HEK293 (cell line): ENCODE measurements around the gene ACADSB.

Experiments
- BCL11B ChIP-seq: fragments of 450-650 bp; formaldehyde crosslinking; IDR thresholded peaks from 2 replicates; pipeline ENCODE4 v1.5.1; 2016; ENCODE audit warnings: low read depth, missing biosample characterization, missing genetic modification characterization
- GLI4 ChIP-seq: fragments of 450-650 bp; formaldehyde crosslinking; IDR thresholded peaks from 2 replicates; pipeline ENCODE4 v1.5.1; 2016; ENCODE audit warnings: missing biosample characterization, missing genetic modification characterization
- YY1 ChIP-seq: fragments of 450-650 bp; formaldehyde crosslinking; IDR thresholded peaks from 2 replicates; pipeline ENCODE4 v1.5.1; 2018; ENCODE audit warnings: missing biosample characterization, missing genetic modification characterization
- ZFP41 ChIP-seq: fragments of 450-650 bp; formaldehyde crosslinking; IDR thresholded peaks from 2 replicates; pipeline ENCODE4 v1.5.1; 2016; ENCODE audit warnings: missing biosample characterization, missing genetic modification characterization, borderline replicate concordance
- ZNF221 ChIP-seq: fragments of 450-650 bp; formaldehyde crosslinking; IDR thresholded peaks from 2 replicates; pipeline ENCODE4 v1.5.1; 2017; ENCODE audit warnings: missing biosample characterization, missing genetic modification characterization, borderline replicate concordance
- ZNF350 ChIP-seq: fragments of 450-650 bp; formaldehyde crosslinking; IDR thresholded peaks from 2 replicates; pipeline ENCODE4 v1.5.0; 2017; ENCODE audit warnings: missing biosample characterization, mild to moderate bottlenecking, missing genetic modification characterization
- ZNF664 ChIP-seq: fragments of 450-650 bp; formaldehyde crosslinking; IDR thresholded peaks from 2 replicates; pipeline ENCODE4 v1.5.1; 2016; ENCODE audit warnings: missing biosample characterization, missing genetic modification characterization
- TF ChIP-seq, protein P1 (sequence below): fragments of 450-650 bp; formaldehyde crosslinking; IDR thresholded peaks from 2 replicates; pipeline ENCODE4 v1.5.1; 2016; ENCODE audit warnings: missing biosample characterization, missing genetic modification characterization
- TF ChIP-seq, protein P2 (sequence below): fragments of 450-650 bp; formaldehyde crosslinking; IDR thresholded peaks from 2 replicates; pipeline ENCODE4 v1.5.1; 2016; ENCODE audit warnings: missing biosample characterization, missing genetic modification characterization
- TF ChIP-seq, protein P3 (sequence below): fragments of 450-650 bp; formaldehyde crosslinking; IDR thresholded peaks from 2 replicates; pipeline ENCODE4 v1.5.1; 2016; ENCODE audit warnings: missing biosample characterization, missing genetic modification characterization

DNA sequence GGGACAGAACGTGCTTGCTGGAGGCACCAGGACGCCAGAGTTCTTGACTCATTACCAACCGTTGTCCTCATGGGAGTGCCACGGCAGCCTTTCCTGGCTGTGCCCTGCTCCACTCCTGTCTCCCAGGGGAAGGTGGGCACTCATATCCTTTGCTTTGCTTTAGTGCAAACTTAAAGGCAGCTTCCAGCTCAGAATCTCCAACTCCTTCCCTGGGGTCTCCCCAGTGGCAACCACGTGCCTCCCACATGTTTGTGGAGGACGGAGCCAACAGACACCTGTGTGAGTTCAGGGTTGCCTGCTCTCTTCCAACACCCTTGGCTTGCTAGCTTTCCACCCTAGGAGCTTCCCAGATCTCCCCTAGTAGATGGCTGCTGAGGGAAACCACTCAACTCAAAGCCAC lies 75.0 kb downstream of the ACADSB start:
- TF ChIP-seq YY1 (tag by site-specific recombination) (no peak), ZNF350 (tag by site-specific recombination) (no peak), ZNF664 (no peak), ZNF221 (tag by site-specific recombination) (no peak), GLI4 (tag by site-specific recombination) (no peak), BCL11B (tag by site-specific recombination) (no peak), ZFP41 (tag by site-specific recombination) (no peak)
- TF ChIP-seq, protein P1, sequence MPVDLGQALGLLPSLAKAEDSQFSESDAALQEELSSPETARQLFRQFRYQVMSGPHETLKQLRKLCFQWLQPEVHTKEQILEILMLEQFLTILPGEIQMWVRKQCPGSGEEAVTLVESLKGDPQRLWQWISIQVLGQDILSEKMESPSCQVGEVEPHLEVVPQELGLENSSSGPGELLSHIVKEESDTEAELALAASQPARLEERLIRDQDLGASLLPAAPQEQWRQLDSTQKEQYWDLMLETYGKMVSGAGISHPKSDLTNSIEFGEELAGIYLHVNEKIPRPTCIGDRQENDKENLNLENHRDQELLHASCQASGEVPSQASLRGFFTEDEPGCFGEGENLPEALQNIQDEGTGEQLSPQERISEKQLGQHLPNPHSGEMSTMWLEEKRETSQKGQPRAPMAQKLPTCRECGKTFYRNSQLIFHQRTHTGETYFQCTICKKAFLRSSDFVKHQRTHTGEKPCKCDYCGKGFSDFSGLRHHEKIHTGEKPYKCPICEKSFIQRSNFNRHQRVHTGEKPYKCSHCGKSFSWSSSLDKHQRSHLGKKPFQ = no peak
- TF ChIP-seq, protein P2, sequence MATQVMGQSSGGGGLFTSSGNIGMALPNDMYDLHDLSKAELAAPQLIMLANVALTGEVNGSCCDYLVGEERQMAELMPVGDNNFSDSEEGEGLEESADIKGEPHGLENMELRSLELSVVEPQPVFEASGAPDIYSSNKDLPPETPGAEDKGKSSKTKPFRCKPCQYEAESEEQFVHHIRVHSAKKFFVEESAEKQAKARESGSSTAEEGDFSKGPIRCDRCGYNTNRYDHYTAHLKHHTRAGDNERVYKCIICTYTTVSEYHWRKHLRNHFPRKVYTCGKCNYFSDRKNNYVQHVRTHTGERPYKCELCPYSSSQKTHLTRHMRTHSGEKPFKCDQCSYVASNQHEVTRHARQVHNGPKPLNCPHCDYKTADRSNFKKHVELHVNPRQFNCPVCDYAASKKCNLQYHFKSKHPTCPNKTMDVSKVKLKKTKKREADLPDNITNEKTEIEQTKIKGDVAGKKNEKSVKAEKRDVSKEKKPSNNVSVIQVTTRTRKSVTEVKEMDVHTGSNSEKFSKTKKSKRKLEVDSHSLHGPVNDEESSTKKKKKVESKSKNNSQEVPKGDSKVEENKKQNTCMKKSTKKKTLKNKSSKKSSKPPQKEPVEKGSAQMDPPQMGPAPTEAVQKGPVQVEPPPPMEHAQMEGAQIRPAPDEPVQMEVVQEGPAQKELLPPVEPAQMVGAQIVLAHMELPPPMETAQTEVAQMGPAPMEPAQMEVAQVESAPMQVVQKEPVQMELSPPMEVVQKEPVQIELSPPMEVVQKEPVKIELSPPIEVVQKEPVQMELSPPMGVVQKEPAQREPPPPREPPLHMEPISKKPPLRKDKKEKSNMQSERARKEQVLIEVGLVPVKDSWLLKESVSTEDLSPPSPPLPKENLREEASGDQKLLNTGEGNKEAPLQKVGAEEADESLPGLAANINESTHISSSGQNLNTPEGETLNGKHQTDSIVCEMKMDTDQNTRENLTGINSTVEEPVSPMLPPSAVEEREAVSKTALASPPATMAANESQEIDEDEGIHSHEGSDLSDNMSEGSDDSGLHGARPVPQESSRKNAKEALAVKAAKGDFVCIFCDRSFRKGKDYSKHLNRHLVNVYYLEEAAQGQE (tag by site-specific recombination) = no peak
- TF ChIP-seq, protein P3, sequence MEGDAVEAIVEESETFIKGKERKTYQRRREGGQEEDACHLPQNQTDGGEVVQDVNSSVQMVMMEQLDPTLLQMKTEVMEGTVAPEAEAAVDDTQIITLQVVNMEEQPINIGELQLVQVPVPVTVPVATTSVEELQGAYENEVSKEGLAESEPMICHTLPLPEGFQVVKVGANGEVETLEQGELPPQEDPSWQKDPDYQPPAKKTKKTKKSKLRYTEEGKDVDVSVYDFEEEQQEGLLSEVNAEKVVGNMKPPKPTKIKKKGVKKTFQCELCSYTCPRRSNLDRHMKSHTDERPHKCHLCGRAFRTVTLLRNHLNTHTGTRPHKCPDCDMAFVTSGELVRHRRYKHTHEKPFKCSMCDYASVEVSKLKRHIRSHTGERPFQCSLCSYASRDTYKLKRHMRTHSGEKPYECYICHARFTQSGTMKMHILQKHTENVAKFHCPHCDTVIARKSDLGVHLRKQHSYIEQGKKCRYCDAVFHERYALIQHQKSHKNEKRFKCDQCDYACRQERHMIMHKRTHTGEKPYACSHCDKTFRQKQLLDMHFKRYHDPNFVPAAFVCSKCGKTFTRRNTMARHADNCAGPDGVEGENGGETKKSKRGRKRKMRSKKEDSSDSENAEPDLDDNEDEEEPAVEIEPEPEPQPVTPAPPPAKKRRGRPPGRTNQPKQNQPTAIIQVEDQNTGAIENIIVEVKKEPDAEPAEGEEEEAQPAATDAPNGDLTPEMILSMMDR (tag by site-specific recombination) = no peak
